Fibroblast of mammary gland (primary cell): ENCODE measurements around the gene STX4.

Experiments
- DNase-seq: peaks from one replicate; pipeline ENCODE4 v3.0.0-alpha.2; 2010; ENCODE audit warnings: low read depth
- H3K4me3 ChIP-seq: 2 replicates; pipeline ENCODE4 v1.5.1; 2011; ENCODE audit warnings: low read depth, mild to moderate bottlenecking, low read length, moderate library complexity; ENCODE audit not compliant: control insufficient read depth
- TF ChIP-seq, protein P1 (sequence below): conservative IDR thresholded peaks from 2 replicates; pipeline ENCODE4 v1.5.1; 2011; ENCODE audit warnings: low read depth, low read length, inconsistent platforms; ENCODE audit not compliant: control insufficient read depth, insufficient read depth

Gene STX4

DNA sequence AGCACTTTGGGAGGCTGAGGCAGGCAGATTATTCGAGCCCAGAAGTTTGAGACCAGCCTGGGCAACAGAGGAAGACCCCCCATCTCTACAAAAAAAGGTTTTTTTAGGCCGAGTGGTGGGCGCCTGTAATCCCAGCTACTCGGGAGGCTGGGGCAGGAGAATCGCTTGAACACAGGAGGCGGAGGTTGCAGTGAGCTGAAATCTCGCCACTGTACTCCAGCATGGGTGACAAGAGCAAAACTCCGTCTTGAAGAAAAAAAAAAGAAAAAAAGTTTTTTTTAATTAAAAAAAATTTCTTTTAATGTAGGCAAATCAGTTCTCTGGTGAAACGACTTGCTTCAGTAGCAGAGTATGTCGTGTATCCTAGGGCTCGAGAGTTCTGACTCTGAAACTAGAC, 37.4 kb upstream of the STX4 start:
- peak overlapping the region; percentile 57 for H3K4me3 ChIP-seq
- no peak for DNase-seq
- TF ChIP-seq, protein P1, sequence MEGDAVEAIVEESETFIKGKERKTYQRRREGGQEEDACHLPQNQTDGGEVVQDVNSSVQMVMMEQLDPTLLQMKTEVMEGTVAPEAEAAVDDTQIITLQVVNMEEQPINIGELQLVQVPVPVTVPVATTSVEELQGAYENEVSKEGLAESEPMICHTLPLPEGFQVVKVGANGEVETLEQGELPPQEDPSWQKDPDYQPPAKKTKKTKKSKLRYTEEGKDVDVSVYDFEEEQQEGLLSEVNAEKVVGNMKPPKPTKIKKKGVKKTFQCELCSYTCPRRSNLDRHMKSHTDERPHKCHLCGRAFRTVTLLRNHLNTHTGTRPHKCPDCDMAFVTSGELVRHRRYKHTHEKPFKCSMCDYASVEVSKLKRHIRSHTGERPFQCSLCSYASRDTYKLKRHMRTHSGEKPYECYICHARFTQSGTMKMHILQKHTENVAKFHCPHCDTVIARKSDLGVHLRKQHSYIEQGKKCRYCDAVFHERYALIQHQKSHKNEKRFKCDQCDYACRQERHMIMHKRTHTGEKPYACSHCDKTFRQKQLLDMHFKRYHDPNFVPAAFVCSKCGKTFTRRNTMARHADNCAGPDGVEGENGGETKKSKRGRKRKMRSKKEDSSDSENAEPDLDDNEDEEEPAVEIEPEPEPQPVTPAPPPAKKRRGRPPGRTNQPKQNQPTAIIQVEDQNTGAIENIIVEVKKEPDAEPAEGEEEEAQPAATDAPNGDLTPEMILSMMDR = no peak

DNA sequence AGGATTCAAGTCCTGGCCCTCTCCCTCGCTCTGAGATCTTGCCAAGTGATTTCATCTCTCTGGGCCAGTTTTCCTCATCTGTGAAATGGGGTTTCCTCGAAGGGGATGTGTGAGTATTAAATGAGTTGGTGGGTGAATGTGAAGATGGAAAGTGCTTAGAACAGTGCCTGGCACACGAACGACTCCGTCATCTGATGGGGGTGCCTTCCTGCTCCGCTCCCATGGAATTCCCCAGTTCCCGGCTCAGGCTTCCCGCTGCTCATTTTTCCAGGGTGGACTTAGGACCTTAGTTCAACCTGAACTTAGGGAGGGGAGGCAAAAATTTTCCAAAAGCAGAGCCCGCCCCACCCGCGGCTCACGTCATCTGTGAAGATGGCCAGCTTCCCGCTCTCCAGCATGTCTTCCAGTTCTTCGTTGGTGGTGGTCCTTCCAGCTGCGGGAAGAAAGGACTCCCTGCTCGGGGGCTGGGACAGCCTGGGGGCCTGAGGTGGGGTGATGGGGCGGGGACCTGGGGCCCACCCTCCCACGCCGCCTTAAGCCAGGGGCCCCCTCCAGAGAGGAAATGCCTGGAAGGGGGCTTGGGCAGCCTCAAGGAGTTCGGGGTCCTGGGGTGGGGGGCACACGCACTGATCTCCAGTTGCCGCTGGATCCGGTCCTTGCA, 36.9 kb upstream of the STX4 start:
- TF ChIP-seq, protein P1 = no peak
- DNase-seq = peak; percentile 49
- peak overlapping the region; percentile 57 for H3K4me3 ChIP-seq

DNA sequence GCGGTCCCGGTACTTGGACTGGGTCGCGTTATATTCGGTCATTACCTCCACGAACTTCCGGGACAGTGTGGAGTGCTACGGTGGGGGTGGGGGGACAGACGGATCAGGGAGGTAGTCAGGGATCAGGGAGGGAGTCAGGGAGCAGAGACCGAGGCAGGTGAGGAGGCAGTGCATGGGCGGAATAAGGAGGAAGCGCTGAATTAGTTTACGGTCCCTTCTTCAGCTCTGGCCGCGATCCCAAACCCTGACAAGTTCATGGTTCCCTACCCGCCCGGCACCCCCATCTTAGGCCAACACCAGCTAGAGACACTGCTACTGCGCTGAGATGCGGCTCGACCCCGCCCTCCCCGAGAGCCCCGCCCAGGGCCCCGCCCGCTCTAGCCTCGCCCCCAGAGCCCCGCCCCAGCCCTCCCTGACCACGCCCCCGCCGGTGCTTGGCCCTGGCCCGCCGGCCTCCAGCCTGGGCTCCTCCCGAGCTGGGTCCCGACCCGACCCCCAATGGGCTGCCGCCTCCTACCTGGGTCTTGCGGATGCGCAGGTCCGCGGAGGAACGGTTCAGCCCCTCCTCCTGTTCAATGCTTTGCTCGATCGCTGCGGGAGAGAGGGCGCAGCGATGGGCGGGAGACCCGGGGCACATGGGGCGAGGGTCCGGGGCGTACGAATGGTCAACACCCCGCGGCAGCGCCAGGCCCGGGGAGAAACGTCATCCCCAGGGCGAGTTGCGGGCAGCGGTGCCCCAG, 36.2 kb upstream of the STX4 start:
- peak overlapping the region; percentile 57 for H3K4me3 ChIP-seq
- DNase-seq = peak; percentile 75
- TF ChIP-seq, protein P1 = no peak

DNA sequence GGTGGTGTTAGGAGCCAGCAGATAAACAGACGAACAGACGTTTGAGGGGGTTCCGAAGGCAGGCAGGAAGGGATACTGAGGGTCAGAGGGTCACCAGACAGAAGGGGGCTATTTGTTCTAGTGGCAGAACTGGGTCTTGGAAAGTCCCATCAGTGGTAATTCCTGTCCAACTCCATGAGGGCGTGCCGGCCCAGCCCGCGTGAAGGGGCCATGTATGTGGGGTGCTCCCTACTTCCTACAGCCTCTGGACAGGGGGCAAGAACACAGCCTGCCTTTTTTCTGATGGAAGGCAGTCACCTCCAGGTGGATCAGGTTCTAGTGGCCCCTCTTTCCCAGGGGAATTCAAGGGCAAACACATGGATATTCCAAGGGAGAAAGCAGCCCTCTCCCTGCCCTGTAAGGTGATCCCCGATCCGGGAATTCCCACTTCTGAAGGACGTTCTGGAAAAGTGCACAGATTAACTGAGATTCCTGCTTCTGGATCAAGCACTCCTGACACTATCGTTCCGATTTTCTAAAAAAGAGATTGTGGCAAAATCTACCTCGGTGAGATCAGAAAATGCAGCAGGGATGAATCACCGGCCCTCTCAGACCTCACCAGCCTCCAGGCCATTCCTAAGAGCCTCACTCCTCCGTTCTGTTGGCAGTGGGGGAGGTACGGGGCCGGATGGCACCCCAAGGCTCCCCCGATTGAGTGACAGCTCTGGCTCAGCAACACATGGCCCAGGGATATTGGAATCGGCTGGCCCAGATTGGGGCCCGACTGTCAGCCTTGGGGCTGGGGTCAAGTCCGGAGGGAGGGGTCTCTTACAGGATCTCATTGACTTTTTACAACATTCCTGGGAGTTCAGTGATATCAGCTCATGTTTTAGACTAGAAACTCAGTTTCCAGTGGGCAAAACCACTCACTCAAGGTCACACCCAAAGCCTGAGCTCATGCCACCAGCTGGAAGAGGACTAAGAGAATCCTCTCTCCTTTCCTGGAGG, 35.3 kb upstream of the STX4 start:
- DNase-seq = peak; percentile 75
- TF ChIP-seq, protein P1 = no peak
- peak overlapping the region; percentile 42 for H3K4me3 ChIP-seq

DNA sequence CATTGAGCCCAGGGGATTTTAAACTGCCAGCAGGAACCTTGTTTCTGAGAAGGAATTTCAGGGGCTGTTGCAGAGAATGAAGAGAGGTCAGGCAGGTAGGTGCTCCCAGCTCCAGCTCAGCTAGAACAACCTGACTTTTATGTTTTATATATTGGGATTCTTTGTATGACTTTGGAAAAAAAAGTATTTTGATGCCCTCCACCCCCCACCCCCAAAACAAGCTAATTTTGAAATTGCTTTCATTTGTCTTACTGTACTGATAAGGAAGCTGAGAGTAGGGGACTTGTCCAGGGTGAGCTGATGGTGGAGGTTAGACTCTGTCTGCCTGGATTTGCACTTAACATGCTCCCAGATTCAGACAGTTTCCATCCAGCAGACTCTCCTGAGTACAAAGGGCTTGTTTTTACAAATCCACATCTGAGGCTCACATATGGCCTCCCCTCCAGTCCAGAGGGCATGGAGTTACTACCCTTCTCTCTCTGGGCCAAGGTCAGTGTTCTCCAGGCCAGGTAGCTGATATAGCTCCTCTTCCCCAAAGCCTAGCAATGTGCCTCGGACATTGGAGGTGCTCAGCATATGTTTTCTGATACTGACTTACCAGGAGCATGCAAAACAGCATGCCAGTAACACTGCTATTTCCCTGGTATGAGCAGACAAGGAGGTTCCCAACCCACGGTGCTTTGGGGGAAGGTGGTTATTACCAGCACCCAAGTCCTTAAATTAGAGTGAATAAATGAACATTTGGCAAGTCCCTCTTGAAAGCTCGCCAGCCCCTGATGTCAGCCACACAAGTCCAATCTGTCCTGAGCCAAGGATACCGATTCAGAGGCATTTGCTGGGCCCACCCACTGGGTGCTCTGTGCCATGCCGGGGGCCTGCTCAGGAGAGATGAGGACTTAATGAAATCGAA, 34.3 kb upstream of the STX4 start:
- TF ChIP-seq, protein P1 = no peak
- DNase-seq = peak; percentile 22
- H3K4me3 ChIP-seq = no peak overlapping the region
